ENCODE data around the gene ARL2BP. TPM values are rescaled to one million over a fixed set of nuclear protein-coding genes. Genes with fewer than 3 reads are reported as not detected.

ARL2BP gene
- total and polyA plus RNA-seq, 2 of the 13 experiments (the other 11 are each of a cell fraction or from before 2014, with no cell fraction given), result 64.3 to 67.6 TPM

GRCh38 chr16:57244767-57245471 is at the start of gene ARL2BP (continued):
- TF ChIP-seq HDAC1 (CRISPR knock-in tag; IDR thresholded peaks at IDR 0.05) (peak; percentile 90), ZBTB43 (CRISPR knock-in tag; conservative IDR thresholded peaks at IDR 0.05) (0 out of 2 replicates have a peak, but pooled peaks have one; percentile 53), KLF16 (CRISPR knock-in tag; IDR thresholded peaks at IDR 0.05) (peak in 1 of 2 experiments; percentile 75; a peak in 1 of 4 replicates), PBX3 (CRISPR knock-in tag; IDR thresholded peaks at IDR 0.05; ENCODE audit: borderline replicate concordance) (peak; percentile 78), ZNF616 (CRISPR knock-in tag; IDR thresholded peaks at IDR 0.05; ENCODE audit: low read depth) (0 out of 2 replicates have a peak, but pooled peaks have one; percentile 12), ZNF503 (CRISPR knock-in tag; IDR thresholded peaks at IDR 0.05) (peak; percentile 73), SSRP1 (CRISPR knock-in tag; IDR thresholded peaks at IDR 0.05) (no peak), NR2F1 (CRISPR knock-in tag; IDR thresholded peaks at IDR 0.05) (peak; percentile 50 to 54; a peak in 3 of 4 replicates), MAX (IDR thresholded peaks at IDR 0.05) (peak; percentile 97), ZSCAN21 (CRISPR knock-in tag; IDR thresholded peaks at IDR 0.05; ENCODE audit: borderline replicate concordance) (peak; percentile 98), ZBTB25 (CRISPR knock-in tag; IDR thresholded peaks at IDR 0.05) (peak; percentile 71; the same call in 1 of the 2 replicates), ZNF670 (CRISPR knock-in tag; IDR thresholded peaks at IDR 0.05; ENCODE audit: borderline replicate concordance) (peak; percentile 22; the same call in 1 of the 2 replicates), ZNF430 (CRISPR knock-in tag; IDR thresholded peaks at IDR 0.05) (peak; percentile 97), ZNF570 (CRISPR knock-in tag; IDR thresholded peaks at IDR 0.05; ENCODE audit: borderline replicate concordance) (no peak), ZNF337 (CRISPR knock-in tag; IDR thresholded peaks at IDR 0.05; ENCODE audit: borderline replicate concordance, low read depth) (no peak), FOSL1 (CRISPR knock-in tag; IDR thresholded peaks at IDR 0.05; ENCODE audit: borderline replicate concordance) (peak; percentile 54; the same call in 1 of the 2 replicates)
